ENCODE results near the gene SCTR. TPM values are rescaled to one million over a fixed set of nuclear protein-coding genes. Genes with fewer than 3 reads are reported as not detected.

The SCTR gene
- total RNA-seq, 1 donor from 2014 or later, result 1.9 TPM

- Mint-ChIP-seq H3K27ac (peak overlapping the region; percentile 47), H3K4me3 (no peak overlapping the region), H3K4me1 (ENCODE audit: unreplicated experiment) (peaks cover 67% of the 10 kb centered on the region), H3K36me3 (no peaks in the 10 kb centered on the region), H3K27me3 (peaks cover 5% of the 10 kb centered on the region), H3K9me3 (no peaks in the 10 kb centered on the region)
- no peak for DNase-seq (ENCODE audit: extremely low spot score, unreplicated experiment)
- no peak for TF ChIP-seq CTCF (conservative IDR thresholded peaks at IDR 0.05)
Measured at GRCh38 chr2:119429225-119429981, 94.9 kb downstream of the SCTR start.

- peaks cover 63% of the 10 kb centered on the region for H3K4me1 Mint-ChIP-seq (ENCODE audit: unreplicated experiment)
- no peak overlapping the region for H3K4me3 Mint-ChIP-seq
- DNase-seq (ENCODE audit: extremely low spot score, unreplicated experiment), result no peak
- peaks cover 5% of the 10 kb centered on the region for H3K27me3 Mint-ChIP-seq
- H3K27ac Mint-ChIP-seq, result peak overlapping the region; percentile 47
- TF ChIP-seq CTCF (conservative IDR thresholded peaks at IDR 0.05), result no peak
- no peaks in the 10 kb centered on the region for H3K36me3 Mint-ChIP-seq
- no peaks in the 10 kb centered on the region for H3K9me3 Mint-ChIP-seq
Measured at GRCh38 chr2:119428488-119429224, 95.6 kb downstream of the SCTR start.

GRCh38 chr2:119427756-119428155, 96.5 kb downstream of the SCTR start:
- H3K27ac Mint-ChIP-seq, result peak overlapping the region; percentile 77
- peaks cover 2% of the 10 kb centered on the region for H3K27me3 Mint-ChIP-seq
- H3K36me3 Mint-ChIP-seq, result no peaks in the 10 kb centered on the region
- no peaks in the 10 kb centered on the region for H3K9me3 Mint-ChIP-seq
- no peak for TF ChIP-seq CTCF (conservative IDR thresholded peaks at IDR 0.05)
- H3K4me3 Mint-ChIP-seq, result peak overlapping the region; percentile 26
- DNase-seq (ENCODE audit: extremely low spot score, unreplicated experiment), result no peak
- H3K4me1 Mint-ChIP-seq (ENCODE audit: unreplicated experiment), result peaks cover 61% of the 10 kb centered on the region

DNA sequence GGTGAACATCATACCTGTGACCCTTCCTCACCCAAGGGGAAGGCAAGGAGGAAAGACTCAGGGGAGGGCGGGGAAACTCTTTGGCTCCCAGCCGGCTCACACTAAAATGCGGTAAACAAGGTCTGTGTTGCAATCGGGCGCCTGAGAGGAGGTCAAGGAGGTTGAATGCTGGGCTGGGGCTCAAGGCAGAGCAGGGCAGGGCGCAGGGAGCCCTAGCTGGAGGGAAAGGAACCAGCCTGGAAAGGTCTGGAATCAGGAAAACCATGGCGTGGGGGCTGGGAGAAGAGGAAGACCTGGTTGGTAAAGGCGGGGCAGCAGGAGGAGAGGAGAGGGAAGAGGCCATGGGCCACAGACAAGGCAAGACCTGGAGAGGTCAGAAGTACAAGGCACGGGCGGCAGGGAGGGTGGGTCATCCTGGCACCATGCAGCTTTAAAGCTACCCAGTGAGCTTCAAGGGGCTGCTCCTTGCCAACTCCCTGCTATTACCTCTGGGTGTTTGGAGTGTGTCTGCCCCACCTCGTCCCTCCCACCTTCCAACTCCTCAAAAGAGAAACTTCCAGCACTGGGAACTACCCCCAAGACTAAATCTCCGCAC, 97.4 kb downstream of the SCTR start:
- H3K4me1 Mint-ChIP-seq (ENCODE audit: unreplicated experiment), result peaks cover 58% of the 10 kb centered on the region
- TF ChIP-seq CTCF (conservative IDR thresholded peaks at IDR 0.05), result no peak

GRCh38 chr2:119426396-119426675, 97.9 kb downstream of the SCTR start:
- no peak overlapping the region for H3K4me3 Mint-ChIP-seq
- peaks cover 4% of the 10 kb centered on the region for H3K27me3 Mint-ChIP-seq
- H3K27ac Mint-ChIP-seq, result peak overlapping the region; percentile 39
- no peak for DNase-seq (ENCODE audit: extremely low spot score, unreplicated experiment)
- H3K36me3 Mint-ChIP-seq, result peaks cover 6% of the 10 kb centered on the region
- H3K9me3 Mint-ChIP-seq, result peaks cover 9% of the 10 kb centered on the region
- peaks cover 58% of the 10 kb centered on the region for H3K4me1 Mint-ChIP-seq (ENCODE audit: unreplicated experiment)
- TF ChIP-seq CTCF (conservative IDR thresholded peaks at IDR 0.05), result no peak

More for the DNA sequence above, 97.4 kb downstream of the SCTR start:
- H3K9me3 Mint-ChIP-seq, result peaks cover 3% of the 10 kb centered on the region
- H3K36me3 Mint-ChIP-seq, result peaks cover 1% of the 10 kb centered on the region
- H3K4me3 Mint-ChIP-seq, result no peak overlapping the region
- DNase-seq (ENCODE audit: extremely low spot score, unreplicated experiment), result peak; percentile 62
- peak overlapping the region; percentile 77 for H3K27ac Mint-ChIP-seq
- H3K27me3 Mint-ChIP-seq, result peaks cover 1% of the 10 kb centered on the region
